Uterus (tissue), 2 donors: ENCODE results near the gene TMEM178B.

Source experiments
- CTCF ChIP-seq, 4 experiments: fragments of 200-600 bp in 2 of 4; fragments of 450-650 bp in 2 of 4; sonication (generic) in 2 of 4; IDR thresholded peaks; one replicate each; pipeline ENCODE4 v1.5.1; 2016 to 2019; ENCODE audit warnings: antibody characterized with exemption in 4 of 4, mild to moderate bottlenecking in 2 of 4, moderate library complexity in 1 of 4
- POLR2A ChIP-seq, 2 donors: fragments of 450-650 bp; IDR thresholded peaks; one replicate each; pipeline ENCODE4 v1.6.1; 2016; ENCODE audit warnings: antibody characterized with exemption in 2 of 2, mild to moderate bottlenecking in 1 of 2, moderate library complexity in 1 of 2

DNA sequence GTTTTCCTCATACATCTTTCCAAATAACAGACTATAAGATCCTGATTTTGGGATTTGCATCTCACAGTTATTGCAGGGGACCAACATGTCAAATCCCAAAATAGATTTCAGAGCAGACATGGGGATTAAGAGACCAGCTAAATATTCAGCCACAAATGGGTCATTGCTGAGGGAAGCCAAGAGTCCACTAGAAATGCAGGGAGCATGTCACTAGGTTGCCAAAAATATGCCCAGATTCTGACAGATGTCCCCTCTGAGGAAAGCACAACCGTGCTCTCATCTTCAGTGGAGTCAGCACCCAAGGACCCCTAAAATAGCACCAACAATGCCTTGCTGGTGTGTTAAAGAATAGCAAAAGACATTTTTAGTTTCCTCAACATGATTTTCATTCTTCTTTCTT lies 421.2 kb downstream of the TMEM178B start:
- TF ChIP-seq POLR2A (IDR thresholded peaks at IDR 0.05) = no peak
- no peak for TF ChIP-seq CTCF (IDR thresholded peaks at IDR 0.05)
